Activated CD4-positive, alpha-beta memory T cell treated with anti-CD3 and anti-CD28 coated beads, Interleukin-2, amount 10 ng/mL, durations not matched to agents 7 days and 5 days (primary cell): ENCODE data around the gene CLTA. TPM values are rescaled to one million over a fixed set of nuclear protein-coding genes. Genes with fewer than 3 reads are reported as not detected.
A peak's percentile ranks its signal among the peaks of the same experiment; 100 is the strongest.
"Not testable (repeated sequence)": the region's sequence is repeated elsewhere in the genome, so short reads cannot be mapped to it uniquely, and the experiment has no call there.

ENCODE experiments used
- CTCF ChIA-PET: fragments of 350-600 bp; sonication (Branson Sonifier 250); formaldehyde crosslinking; loops from one replicate; lab custom pipeline; 2021; ENCODE audit warnings: antibody characterized with exemption, inconsistent platforms; lab: Charles Lee
- POLR2A ChIA-PET: fragments of 350-600 bp; sonication (Branson Sonifier 250); formaldehyde crosslinking; loops from one replicate; lab custom pipeline; 2021; ENCODE audit warnings: antibody characterized with exemption; lab: Charles Lee
- DNase-seq: peaks from one replicate; pipeline ENCODE4 v3.0.0-alpha.2; 2020
- H3K27ac Mint-ChIP-seq: one replicate; pipeline ENCODE4 v1.8.0; 2021; ENCODE audit warnings: mild to moderate bottlenecking, mixed read lengths
- H3K27me3 Mint-ChIP-seq: one replicate; pipeline ENCODE4 v1.8.0; 2021; ENCODE audit warnings: mixed read lengths
- H3K36me3 Mint-ChIP-seq: one replicate; pipeline ENCODE4 v1.8.0; 2021; ENCODE audit warnings: low read depth, mixed read lengths
- H3K4me1 Mint-ChIP-seq: one replicate; pipeline ENCODE4 v1.8.0; 2021; ENCODE audit warnings: mixed read lengths
- H3K4me3 Mint-ChIP-seq: one replicate; pipeline ENCODE4 v1.8.0; 2021; ENCODE audit warnings: mild to moderate bottlenecking, mixed read lengths
- H3K9me3 Mint-ChIP-seq: one replicate; pipeline ENCODE4 v1.8.0; 2021; ENCODE audit warnings: mixed read lengths
- total RNA-seq, 2 experiments: library from RNA; stranded (reverse); gene quantifications; one replicate each; pipeline ENCODE4 v1.2.3, GENCODE V29; 2021

CLTA gene
- total RNA-seq, 2 experiments from 2014 or later: 150 to 151 TPM

GRCh38 chr9:36149197-36149596 lies 41.5 kb upstream of the CLTA start:
- H3K4me3 Mint-ChIP-seq: no peak overlapping the region
- H3K9me3 Mint-ChIP-seq: peaks cover 13% of the 10 kb centered on the region
- peaks cover 89% of the 10 kb centered on the region for H3K4me1 Mint-ChIP-seq
- H3K36me3 Mint-ChIP-seq: peaks cover 66% of the 10 kb centered on the region
- ChIA-PET CTCF (interaction anchor here (1.0 to 1.8 kb wide), 5 partner anchors 10 to 47 kb away, joined by 3 to 10 read pairs (median 9); partner anchors contain the start of gene GLIPR2), POLR2A (interaction anchor here (0.8 to 5.4 kb wide), 5 partner anchors 9 to 41 kb away, joined by 3 to 46 read pairs (median 15); partner anchors contain the start of genes CLTA and GLIPR2)
- DNase-seq: no peak
- H3K27ac Mint-ChIP-seq: peak overlapping the region; percentile 71
- peaks cover 3% of the 10 kb centered on the region for H3K27me3 Mint-ChIP-seq

GRCh38 chr9:36150574-36151315 lies 40.0 kb upstream of the CLTA start:
- peak overlapping the region; percentile 94 for H3K27ac Mint-ChIP-seq
- peaks cover 63% of the 10 kb centered on the region for H3K36me3 Mint-ChIP-seq
- peaks cover 80% of the 10 kb centered on the region for H3K4me1 Mint-ChIP-seq
- DNase-seq: no peak
- no peaks in the 10 kb centered on the region for H3K27me3 Mint-ChIP-seq
- peak overlapping the region; percentile 74 for H3K4me3 Mint-ChIP-seq
- H3K9me3 Mint-ChIP-seq: peaks cover 8% of the 10 kb centered on the region
- CTCF ChIA-PET: interaction anchor here (1.2 to 3.3 kb wide), 5 partner anchors 14 to 48 kb away, joined by 3 to 30 read pairs (median 9); partner anchors contain the start of genes CLTA and GLIPR2
- POLR2A ChIA-PET: interaction anchor here (0.9 to 5.4 kb wide), 12 partner anchors 8 to 246 kb away, joined by 3 to 46 read pairs (median 6); partner anchors contain the start of genes CCIN, CLTA, GLIPR2 and RECK

GRCh38 chr9:36151316-36152210 lies 39.2 kb upstream of the CLTA start:
- peak; percentile 93 for DNase-seq
- ChIA-PET CTCF (interaction anchor here (1.2 to 3.3 kb wide), 7 partner anchors 14 to 49 kb away, joined by 3 to 30 read pairs (median 7); partner anchors contain the start of genes CLTA and GLIPR2), POLR2A (interaction anchor here (0.9 to 5.4 kb wide), 15 partner anchors 8 to 245 kb away, joined by 3 to 46 read pairs (median 5); partner anchors contain the start of genes CCIN, CLTA, GLIPR2 and RECK)
- Mint-ChIP-seq H3K27ac (peak overlapping the region; percentile 94), H3K4me3 (peak overlapping the region; percentile 74), H3K9me3 (peaks cover 2% of the 10 kb centered on the region), H3K27me3 (no peaks in the 10 kb centered on the region), H3K36me3 (peaks cover 59% of the 10 kb centered on the region), H3K4me1 (peaks cover 73% of the 10 kb centered on the region)

GRCh38 chr9:36152741-36153438 lies 37.8 kb upstream of the CLTA start:
- no peak for DNase-seq
- Mint-ChIP-seq H3K9me3 (peaks cover 4% of the 10 kb centered on the region), H3K4me1 (peaks cover 62% of the 10 kb centered on the region), H3K4me3 (no peak overlapping the region), H3K27ac (peak overlapping the region; percentile 94), H3K36me3 (peaks cover 53% of the 10 kb centered on the region), H3K27me3 (no peaks in the 10 kb centered on the region)
- POLR2A ChIA-PET: interaction anchor here (0.9 to 5.4 kb wide), 9 partner anchors 8 to 52 kb away, joined by 4 to 46 read pairs (median 10); partner anchors contain the start of genes CLTA and GLIPR2
- CTCF ChIA-PET: interaction anchor here (0.7 to 3.3 kb wide), 8 partner anchors 9 to 260 kb away, joined by 3 to 30 read pairs (median 6); partner anchors contain the start of genes CLTA and GLIPR2

- H3K27ac Mint-ChIP-seq: no peak overlapping the region
- peaks cover 58% of the 10 kb centered on the region for H3K4me1 Mint-ChIP-seq
- peaks cover 9% of the 10 kb centered on the region for H3K9me3 Mint-ChIP-seq
- no peaks in the 10 kb centered on the region for H3K27me3 Mint-ChIP-seq
- POLR2A ChIA-PET: interaction anchor here (3.0 kb wide), 1 partner anchor 17 kb away, joined by 9 read pairs; the partner anchor contains the start of gene GLIPR2
- peaks cover 59% of the 10 kb centered on the region for H3K36me3 Mint-ChIP-seq
- no peak for DNase-seq
- no peak overlapping the region for H3K4me3 Mint-ChIP-seq
- CTCF ChIA-PET: interaction anchor here (1.0 kb wide), 1 partner anchor 10 kb away, joined by 3 read pairs; no protein-coding TSS in a partner anchor
Measured at GRCh38 chr9:36153746-36154145, 37.0 kb upstream of the CLTA start.

- POLR2A ChIA-PET: interaction anchor here (1.2 to 3.0 kb wide), 4 partner anchors 10 to 18 kb away, joined by 3 to 10 read pairs (median 8); partner anchors contain the start of gene GLIPR2
- Mint-ChIP-seq H3K27ac (no peak overlapping the region), H3K36me3 (peaks cover 66% of the 10 kb centered on the region), H3K4me1 (peaks cover 53% of the 10 kb centered on the region), H3K9me3 (peaks cover 9% of the 10 kb centered on the region), H3K4me3 (no peak overlapping the region), H3K27me3 (no peaks in the 10 kb centered on the region)
- no peak for DNase-seq
- CTCF ChIA-PET: interaction anchor here (1.8 kb wide), 2 partner anchors 10 to 18 kb away, joined by 6 to 10 read pairs; partner anchors contain the start of gene GLIPR2
Measured at GRCh38 chr9:36154331-36154952, 36.3 kb upstream of the CLTA start.

- Mint-ChIP-seq H3K4me3 (no peak overlapping the region), H3K27ac (no peak overlapping the region), H3K36me3 (peaks cover 62% of the 10 kb centered on the region), H3K9me3 (peaks cover 9% of the 10 kb centered on the region), H3K27me3 (no peaks in the 10 kb centered on the region), H3K4me1 (peaks cover 36% of the 10 kb centered on the region)
- ChIA-PET POLR2A (interaction anchor here (2.1 to 3.0 kb wide), 3 partner anchors 12 to 20 kb away, joined by 6 to 10 read pairs (median 9); partner anchors contain the start of gene GLIPR2), CTCF (interaction anchor here (0.7 to 1.6 kb wide), 3 partner anchors 10 to 56 kb away, joined by 3 to 6 read pairs (median 4); no protein-coding TSS in a partner anchor)
- no peak for DNase-seq
Measured at GRCh38 chr9:36156116-36156515, 34.6 kb upstream of the CLTA start.

GRCh38 chr9:36158122-36158521 lies 32.6 kb upstream of the CLTA start:
- ChIA-PET CTCF (interaction anchor here (1.6 to 1.7 kb wide), 2 partner anchors 8 to 14 kb away, joined by 4 to 8 read pairs; no protein-coding TSS in a partner anchor), POLR2A (no interaction called here)
- H3K36me3 Mint-ChIP-seq: peaks cover 53% of the 10 kb centered on the region
- H3K9me3 Mint-ChIP-seq: peaks cover 9% of the 10 kb centered on the region
- DNase-seq: no peak
- H3K27me3 Mint-ChIP-seq: no peaks in the 10 kb centered on the region
- no peak overlapping the region for H3K27ac Mint-ChIP-seq
- H3K4me3 Mint-ChIP-seq: no peak overlapping the region
- peaks cover 19% of the 10 kb centered on the region for H3K4me1 Mint-ChIP-seq

- no peaks in the 10 kb centered on the region for H3K27me3 Mint-ChIP-seq
- POLR2A ChIA-PET: interaction anchor here (0.6 to 3.4 kb wide), 2 partner anchors 9 to 15 kb away, joined by 4 to 11 read pairs; no protein-coding TSS in a partner anchor
- peaks cover 48% of the 10 kb centered on the region for H3K36me3 Mint-ChIP-seq
- peaks cover 15% of the 10 kb centered on the region for H3K4me1 Mint-ChIP-seq
- H3K4me3 Mint-ChIP-seq: no peak overlapping the region
- CTCF ChIA-PET: interaction anchor here (1.7 kb wide), 1 partner anchor 15 kb away, joined by 4 read pairs; no protein-coding TSS in a partner anchor
- DNase-seq: no peak
- peaks cover 9% of the 10 kb centered on the region for H3K9me3 Mint-ChIP-seq
- H3K27ac Mint-ChIP-seq: no peak overlapping the region
Measured at GRCh38 chr9:36158917-36159316, 31.8 kb upstream of the CLTA start.

- DNase-seq, H3K9me3 Mint-ChIP-seq, H3K4me1 Mint-ChIP-seq, H3K4me3 Mint-ChIP-seq, H3K27me3 Mint-ChIP-seq, H3K27ac Mint-ChIP-seq: not testable (repeated sequence)
- POLR2A ChIA-PET: interaction anchor here (0.6 to 3.4 kb wide), 2 partner anchors 10 to 15 kb away, joined by 4 to 11 read pairs; no protein-coding TSS in a partner anchor
- H3K36me3 Mint-ChIP-seq: peaks cover 43% of the 10 kb centered on the region
- CTCF ChIA-PET: interaction anchor here (1.7 kb wide), 1 partner anchor 15 kb away, joined by 4 read pairs; no protein-coding TSS in a partner anchor
Measured at GRCh38 chr9:36159509-36159908, 31.2 kb upstream of the CLTA start.

GRCh38 chr9:36160126-36160525 lies 30.6 kb upstream of the CLTA start:
- H3K9me3 Mint-ChIP-seq, H3K4me3 Mint-ChIP-seq, H3K27ac Mint-ChIP-seq, H3K27me3 Mint-ChIP-seq, DNase-seq, H3K4me1 Mint-ChIP-seq: not testable (repeated sequence)
- ChIA-PET POLR2A (interaction anchor here (2.3 to 3.4 kb wide), 2 partner anchors 8 to 16 kb away, joined by 6 to 11 read pairs; no protein-coding TSS in a partner anchor), CTCF (interaction anchor here (1.7 to 2.6 kb wide), 2 partner anchors 16 to 57 kb away, joined by 4 to 9 read pairs; no protein-coding TSS in a partner anchor)
- peaks cover 38% of the 10 kb centered on the region for H3K36me3 Mint-ChIP-seq
